KBM-7 (cell line): ENCODE measurements around the gene SORL1.
"Not testable (repeated sequence)": the region's sequence is repeated elsewhere in the genome, so short reads cannot be mapped to it uniquely, and the experiment has no call there.

ENCODE experiments used
- DNase-seq: peaks from one replicate; pipeline ENCODE4 v3.0.0-alpha.2; 2015
- in situ Hi-C: fragments of 300-500 bp; cut with MboI; formaldehyde crosslinking; loops from 2 replicates; pipeline ENCODE4 v1.14.3; 2020; ENCODE audit warnings: low sequenced_read_pairs, low pct_unique_long_range_greater_than_20kb, mixed read lengths

The SORL1 gene

DNA sequence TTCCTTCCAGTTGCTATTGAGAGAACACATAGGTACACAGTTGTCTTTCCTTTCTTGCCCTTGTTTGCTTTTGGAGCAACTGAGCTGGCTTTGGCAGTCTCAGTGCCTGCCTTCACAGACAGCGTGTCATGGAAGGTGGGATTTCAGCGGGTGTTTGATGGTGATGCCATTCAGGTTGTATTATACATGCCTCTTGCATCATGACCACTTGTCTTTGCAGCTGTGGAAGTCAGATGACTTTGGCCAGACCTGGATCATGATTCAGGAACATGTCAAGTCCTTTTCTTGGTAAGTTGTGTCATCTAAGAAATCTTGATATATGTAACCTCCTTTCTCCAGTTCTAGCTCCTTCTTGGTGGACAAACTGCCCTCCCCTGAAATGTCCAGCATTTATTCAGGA, 37.7 kb downstream of the SORL1 start:
- no peak for DNase-seq
- in situ Hi-C loops, result no loop called here

DNA sequence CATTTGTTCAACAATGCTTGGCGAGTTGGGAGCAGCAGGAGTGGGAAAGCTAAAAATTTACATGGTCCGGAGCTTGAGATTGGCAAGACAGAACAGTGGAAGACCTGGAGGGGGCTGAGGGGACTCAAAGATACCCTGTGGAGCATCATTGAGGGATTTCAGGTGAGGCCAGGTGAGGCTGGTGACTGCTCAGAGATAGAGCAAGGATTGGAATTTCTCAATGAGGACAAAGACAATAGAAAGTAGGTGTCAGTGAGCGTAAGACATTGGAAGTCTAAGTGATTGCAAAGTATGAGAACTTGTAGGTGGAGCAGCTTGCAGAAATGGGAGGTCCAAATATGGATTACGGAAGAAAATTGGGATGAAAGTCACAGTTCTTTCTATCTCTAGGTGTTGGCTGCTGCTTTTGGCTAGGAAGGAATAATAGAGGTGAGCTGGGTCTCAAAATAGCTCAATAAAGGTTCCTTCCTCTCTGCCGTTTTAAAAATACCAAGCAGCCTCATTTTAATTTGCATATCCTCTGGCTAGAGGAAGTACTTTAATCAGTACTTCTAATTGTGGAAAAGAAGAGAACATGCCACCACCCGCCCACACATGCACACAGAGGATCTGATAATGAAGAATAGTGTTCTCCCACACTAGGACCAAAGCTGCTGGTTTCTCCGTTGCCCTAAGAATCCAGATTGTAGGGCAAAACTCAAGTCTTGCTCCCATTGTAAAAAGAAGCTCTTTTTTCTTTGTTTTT, 42.4 kb downstream of the SORL1 start:
- DNase-seq, result peak; percentile 70
- in situ Hi-C loops, result no loop called here

DNA sequence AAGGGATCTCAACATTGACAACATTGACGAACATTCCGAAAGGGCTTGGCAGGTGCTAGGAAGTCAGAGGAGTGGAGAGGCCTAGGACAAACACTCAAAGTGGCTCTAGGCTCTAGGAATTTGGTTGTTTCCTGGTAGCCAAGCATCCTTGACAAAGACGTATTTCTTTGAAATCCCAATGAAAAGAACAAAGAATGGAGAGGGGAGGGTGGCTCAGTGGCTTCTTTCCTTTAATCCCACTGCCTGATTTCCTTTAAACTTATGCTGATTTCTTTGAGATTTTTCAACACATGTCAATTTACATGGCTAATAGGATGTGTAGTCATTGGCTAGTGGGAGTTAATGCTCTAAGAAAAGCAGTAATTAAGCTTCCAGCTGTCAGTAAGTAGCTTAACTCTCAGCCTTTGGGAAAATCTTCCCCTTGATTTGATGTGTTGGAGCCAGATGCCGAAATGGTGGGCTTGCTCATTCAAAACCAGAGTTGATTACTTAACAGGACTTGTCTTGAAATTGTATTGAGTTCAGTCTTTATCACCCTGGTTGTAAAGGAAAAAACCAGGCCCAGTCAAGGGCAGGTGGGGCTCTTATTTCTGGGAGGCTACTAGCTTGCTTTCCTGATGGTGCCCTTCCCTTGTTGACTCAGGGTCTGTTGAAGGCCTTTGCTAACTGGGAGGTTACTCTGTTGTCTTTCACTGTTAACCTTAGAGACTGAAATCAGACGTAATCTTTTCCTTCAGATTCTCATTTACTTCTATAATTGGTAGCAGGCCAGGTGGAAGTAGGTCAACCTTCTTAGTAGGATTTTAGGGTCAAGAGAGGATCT, 45.3 kb downstream of the SORL1 start:
- in situ Hi-C loops, result no loop called here
- DNase-seq, result no peak

DNA sequence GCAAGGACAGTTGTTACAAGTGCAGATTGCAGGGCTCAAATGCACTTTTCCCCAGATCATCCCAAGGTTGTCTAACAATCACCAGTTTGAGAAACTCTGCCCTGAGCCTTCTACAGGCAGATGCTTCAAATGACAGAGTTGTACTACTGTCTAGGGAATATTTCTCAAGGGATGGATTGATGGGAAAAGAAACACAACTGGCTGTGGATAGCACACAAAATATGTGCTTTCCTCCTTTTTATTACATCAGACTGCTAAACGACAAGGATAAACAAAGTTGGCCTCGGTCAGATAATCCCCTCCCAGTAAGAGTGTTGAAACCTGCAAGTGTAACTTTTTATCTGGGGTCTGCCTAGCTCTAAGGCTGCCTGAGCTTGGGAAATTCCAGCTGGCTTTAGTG, 47.3 kb downstream of the SORL1 start:
- DNase-seq, result no peak
- in situ Hi-C loops, result no loop called here

DNA sequence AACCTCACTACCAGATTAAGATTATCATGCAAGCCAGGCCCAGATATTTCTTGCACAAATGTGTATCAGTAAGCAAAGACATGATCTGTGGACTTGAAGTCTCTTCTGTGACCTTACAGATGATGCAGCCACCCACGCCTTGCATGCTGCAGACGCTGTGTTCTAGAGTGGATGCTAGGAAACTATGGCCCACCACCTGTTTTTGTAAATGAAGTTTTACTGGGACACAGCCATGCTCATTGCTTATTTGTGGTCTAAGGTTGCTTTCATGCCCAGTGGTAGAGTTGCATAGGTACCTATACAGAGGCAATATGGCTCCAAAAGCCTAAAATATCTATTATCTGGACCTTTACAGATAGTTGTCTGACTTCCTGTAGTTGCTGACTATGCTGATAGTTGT, 48.2 kb downstream of the SORL1 start:
- in situ Hi-C loops, result no loop called here
- no peak for DNase-seq

DNA sequence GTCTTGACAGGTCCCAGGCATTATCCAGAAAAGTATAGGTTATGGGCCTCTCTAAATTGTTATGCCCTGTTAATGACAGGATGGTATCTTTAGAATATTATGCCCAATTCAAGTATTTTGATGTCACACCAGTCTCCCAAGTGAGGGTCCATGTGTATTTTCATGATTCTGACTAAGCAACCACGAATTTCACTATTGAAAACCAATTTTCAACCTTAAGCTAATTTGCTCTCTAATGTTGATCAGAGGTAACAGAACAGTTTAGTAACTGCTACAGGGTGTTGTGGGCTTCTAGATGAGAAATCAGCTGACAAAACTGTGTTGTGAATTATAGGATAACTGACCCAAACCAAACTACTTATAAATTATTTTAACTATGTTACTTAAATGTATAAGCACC, 48.6 kb downstream of the SORL1 start:
- in situ Hi-C loops, result no loop called here
- DNase-seq, result no peak

DNA sequence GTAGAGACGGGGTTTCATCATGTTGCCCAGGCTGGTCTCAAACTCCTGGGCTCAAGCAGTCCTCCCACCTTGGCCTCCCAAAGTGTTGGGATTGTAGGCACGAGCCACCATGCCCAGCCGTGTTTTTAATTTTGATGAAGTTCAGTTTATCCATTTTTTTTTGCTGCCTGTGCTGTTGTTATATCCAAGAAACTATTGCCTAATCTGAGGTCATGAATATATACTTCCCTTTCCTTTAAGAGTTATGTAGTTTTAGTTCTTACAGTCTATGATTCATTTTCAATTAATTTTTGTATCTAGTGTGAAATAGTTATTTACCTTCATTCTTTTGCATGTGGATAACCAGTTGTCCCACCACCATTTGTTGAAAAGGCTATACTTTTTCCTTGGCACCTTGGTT, 50.9 kb downstream of the SORL1 start:
- in situ Hi-C loops, result no loop called here
- DNase-seq, result no peak

DNA sequence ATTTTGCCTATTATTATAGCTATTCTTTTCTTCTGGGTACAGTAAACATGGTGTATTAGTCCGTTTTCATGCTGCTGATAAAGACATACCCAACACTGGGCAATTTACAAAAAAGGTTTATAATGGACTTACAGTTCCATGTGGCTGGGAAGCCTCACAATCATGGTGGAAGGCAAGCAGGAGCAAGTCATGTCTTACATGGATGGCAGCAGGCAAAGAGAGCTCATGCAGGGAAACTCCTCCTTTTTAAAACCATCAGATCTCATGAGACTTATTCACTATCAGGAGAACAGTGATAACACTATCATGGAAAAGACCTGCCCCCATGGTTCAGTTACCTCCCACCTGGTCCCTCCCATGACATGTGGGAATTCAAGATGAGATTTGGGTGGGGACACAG, 54.1 kb downstream of the SORL1 start:
- DNase-seq, in situ Hi-C loops: not testable (repeated sequence)

DNA sequence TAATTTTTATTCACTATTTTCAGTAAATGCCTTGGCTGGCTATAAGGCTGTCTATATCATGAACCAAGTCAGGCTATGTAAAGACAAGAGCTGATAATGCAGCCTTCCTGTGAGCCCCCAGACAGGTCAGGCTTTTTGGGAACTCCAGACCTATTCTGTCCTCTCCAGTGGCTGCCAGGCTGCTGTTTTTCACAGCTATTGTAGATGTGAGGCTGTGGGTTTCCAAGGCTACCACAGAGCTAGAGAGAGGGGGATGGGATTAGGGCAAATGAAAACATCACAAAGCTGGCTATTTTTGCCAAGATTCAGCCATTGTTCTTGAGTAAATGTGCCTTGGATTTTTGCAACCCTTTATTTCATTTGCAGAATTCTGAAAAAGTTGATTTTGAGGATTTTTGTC, 56.3 kb downstream of the SORL1 start:
- in situ Hi-C loops, result no loop called here
- DNase-seq, result no peak

DNA sequence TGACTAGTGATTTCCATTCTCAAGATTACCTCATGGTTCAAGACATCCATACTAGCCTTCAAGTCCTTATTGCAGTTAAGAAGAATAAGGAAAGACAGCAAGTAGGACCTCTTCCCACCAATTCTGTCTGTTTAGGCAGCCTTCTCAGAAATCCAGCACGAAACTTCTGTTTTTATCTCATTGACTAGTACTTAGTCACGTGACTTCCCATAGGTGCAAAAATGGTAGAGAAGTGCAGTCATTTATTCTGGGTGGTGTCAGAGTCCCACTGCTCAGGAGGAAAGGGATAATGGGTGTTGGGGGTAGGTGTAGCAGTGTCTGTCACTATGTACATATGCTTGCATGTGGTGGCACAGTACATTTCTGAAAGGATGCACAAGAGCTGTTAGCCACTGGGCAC, 58.3 kb downstream of the SORL1 start:
- no peak for DNase-seq
- in situ Hi-C loops, result no loop called here

DNA sequence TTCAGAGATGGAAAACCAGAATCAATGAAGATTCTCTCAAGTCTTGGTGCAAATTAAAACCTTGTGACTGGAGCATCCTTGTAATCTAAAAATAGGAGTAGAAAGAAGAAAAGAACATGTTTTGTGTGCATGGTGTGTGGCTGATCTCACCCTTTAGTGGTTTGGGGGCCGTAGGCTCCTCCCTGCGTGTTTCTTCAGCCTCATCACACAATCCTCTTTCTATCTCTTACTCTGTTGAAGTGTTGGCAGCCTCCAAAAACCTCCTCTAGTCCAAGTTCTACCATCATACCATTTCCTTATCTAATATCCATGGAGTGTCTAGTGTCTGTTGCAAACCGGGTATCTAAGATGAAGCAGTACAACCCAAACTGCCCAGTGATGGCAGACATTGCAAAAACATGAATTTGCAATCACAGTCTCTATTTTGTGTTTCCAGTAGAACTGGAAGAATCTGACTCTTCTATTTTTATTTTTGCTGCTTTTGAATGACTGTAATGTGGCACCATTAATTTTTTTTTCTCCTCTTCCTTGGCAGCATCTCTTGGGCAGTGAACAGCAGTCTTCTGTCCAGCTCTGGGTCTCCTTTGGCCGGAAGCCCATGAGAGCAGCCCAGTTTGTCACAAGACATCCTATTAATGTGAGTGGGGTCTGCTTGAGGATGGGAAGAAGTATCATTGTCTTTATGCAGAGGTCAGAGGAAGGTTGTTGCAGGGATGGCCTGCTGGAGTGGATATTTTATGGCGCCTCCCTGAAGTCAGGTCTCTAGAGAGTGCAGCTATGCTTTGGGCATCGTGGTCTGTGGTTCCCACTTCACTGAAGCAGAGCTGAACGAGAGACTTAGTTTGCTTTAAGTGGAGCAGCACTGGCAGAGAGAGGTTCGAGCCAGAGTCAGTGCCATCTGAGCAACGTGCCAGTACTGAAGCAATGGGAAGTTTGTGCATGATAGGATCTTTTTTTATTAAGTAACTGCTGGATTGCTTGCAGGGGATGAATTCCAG, 60.7 kb downstream of the SORL1 start:
- DNase-seq, result no peak
- in situ Hi-C loops, result no loop called here

DNA sequence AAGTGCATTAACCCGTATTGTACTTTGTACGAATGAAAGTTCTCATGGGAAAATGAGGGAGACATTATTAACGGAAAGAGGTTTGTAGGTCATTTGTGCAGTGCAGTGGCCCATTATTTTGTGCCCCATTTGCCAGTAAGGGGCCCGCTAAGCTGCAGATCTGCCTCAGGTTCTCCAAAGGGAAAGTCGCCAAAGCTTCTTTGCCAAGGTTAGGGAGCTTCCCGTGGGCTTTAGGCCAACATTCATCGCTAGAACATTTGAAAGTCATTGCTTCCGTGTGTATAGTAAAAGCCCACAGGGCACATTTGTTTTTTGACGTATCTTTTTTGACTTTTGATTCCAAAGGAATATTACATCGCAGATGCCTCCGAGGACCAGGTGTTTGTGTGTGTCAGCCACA, 61.7 kb downstream of the SORL1 start:
- in situ Hi-C loops, result no loop called here
- DNase-seq, result no peak

DNA sequence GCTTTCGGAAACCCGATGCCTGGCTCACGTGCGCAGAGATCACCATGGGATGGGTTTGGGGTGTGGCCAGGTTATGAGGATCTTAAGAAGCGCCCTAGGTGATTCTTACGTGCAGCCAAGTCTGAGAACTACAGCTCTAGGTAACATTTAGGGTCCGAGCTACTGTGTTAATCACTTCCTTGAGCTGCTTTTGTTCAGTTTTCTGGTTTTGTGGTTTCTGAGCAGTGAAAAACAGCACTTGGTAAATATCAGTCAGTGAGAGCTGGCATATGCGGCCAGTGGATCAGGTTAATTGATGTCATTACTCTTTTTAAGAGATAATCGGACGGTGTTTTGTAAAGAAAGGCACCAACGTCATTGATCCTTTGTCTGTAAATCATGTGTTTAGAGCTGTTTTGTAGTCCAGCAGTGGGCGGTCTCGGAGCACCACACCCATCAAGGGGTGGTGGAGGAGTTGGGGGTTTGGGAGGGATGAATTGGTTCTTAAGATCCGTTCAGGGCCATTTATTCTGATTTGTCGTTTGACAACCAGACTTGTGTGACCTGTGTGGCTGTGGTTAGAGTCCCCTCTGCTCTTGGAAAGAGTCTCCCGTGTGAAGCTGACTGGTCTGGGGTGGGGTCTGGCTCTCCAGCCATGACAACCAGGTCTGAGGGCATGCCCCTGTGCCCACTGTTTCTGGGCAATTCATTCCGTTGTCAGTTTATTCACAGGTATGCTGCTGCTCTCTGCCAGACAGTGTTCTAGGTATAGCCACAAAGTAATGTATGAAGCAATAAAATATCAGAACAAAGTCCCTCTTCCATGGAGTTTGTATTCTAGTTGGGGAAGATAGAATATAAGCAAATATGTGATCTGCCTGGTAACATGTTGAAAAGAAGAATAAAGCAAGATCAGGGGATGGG, 62.6 kb downstream of the SORL1 start:
- in situ Hi-C loops, result no loop called here
- no peak for DNase-seq

DNA sequence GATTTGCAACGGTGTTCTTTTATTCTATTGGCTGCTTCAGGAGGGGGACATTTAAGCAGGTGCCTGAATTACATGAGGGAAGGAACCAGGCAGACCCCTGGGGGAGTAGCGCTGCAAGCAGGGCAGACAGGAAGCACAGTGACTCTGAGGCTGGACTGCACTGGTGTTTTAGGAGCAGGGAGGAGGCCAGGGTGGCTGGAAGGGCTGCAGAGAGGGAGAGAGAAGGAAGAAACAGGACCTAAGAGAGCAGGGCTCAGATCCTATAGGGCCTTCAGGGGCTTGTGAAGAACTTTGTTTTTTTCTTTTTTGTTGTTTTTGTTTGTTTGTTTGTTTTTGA, 63.2 kb downstream of the SORL1 start:
- no peak for DNase-seq
- in situ Hi-C loops, result no loop called here

DNA sequence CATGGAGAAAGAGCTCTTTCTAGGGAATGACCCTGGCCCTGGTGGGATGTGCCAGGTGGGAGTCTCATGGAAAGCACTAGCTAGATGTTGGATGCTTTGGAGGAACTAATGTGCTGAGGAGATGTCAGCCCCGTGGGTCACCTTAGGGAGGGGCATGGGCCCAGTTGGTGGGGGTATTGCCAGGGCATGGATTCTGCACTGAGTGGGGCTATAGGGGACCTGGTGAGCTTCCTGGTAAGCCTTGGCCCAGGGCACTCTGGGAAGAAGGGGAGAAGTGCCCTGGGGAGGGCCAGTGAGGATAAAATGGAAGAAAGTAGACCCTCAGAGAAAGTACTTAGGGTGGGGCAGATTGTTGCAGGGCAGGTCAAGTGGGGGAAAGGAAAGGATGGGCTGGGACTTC, 65.9 kb downstream of the SORL1 start:
- DNase-seq, result no peak
- in situ Hi-C loops, result no loop called here

DNA sequence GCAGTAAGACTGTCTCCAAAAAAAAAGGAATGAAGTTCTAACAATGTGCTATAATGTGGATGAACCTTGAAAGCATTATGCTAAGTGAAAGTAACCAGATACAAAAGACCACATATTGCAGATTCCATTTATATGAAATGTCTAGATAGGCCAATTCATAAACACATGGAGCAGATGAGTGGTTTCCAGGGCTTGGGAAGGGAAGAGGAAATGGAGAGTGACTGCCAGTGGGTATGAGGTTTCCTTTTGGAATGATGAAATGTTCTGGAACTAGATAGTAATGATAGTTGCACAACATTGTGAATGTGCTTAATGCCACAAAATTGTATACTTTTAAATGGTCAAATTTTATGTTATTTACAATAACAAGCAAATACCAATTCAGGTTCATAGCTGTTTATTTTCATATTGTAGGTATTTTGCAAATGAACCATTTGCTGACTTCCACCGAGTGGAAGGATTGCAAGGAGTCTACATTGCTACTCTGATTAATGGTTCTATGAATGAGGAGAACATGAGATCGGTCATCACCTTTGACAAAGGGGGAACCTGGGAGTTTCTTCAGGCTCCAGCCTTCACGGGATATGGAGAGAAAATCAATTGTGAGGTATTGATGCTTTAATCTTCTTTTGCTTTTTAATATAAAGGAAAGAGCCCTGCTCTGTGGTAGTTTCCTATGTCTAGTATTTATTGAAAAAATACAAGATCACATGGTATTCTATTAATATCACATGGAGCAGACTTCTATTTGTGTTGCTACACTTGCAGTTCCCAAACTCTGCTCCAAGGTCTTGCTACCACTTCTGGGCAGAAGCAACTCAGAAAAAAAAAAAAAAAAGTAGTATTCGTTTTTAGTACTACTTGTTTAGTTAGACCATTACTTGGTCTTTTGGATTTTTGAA, 68.4 kb downstream of the SORL1 start:
- DNase-seq, result no peak
- in situ Hi-C loops, result no loop called here

DNA sequence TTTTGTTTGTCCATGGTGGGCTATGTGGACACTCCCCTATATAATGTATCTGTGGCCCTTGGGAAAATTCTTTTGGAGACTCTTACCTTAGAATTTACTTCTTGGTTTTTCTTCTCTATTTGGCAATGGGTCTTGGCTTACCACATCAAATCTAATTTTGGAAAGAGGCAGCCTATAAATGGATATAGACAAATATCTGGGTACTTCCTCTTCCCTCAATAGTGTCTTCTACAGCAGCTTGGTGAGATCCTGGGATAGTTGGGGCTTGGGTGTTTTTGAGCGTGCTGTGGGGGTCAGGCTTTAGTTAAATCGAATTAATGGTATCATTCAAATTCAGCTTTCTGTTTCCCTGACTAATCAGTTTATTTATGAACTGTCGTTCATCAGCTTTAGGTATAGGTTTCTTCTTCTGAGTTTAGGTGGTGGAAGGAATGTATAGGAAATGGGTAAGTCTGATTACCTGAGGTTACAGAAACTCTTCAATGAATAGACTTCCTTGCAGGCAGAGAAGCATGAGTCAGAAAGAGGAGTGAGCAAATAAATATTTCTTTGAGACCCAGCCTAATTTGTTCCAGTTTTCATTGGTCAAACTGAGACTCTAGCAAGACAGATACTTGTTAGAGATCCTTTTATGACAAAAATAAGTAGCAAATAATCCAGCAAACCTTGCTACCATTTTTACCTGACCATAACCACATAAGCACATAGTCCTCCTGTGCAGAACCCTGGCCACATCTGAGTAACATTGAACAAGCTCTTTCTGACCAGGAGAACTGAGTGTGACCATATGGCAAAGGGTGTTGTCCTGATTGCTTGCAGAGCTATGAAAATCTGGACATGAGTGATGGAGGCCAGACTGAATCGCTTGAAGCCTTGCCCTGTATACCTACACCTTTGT, 69.3 kb downstream of the SORL1 start:
- DNase-seq, result no peak
- in situ Hi-C loops, result no loop called here
